Neutrophil (primary cell): ENCODE results near the gene EVC.

Experiments used
- H3K27ac ChIP-seq: fragments of 200-600 bp; sonication (generic); 2 replicates; pipeline ENCODE4 v1.5.1; 2016; ENCODE audit warnings: mild to moderate bottlenecking, moderate library complexity
- H3K27me3 ChIP-seq: fragments of 200-600 bp; sonication (generic); 2 replicates; pipeline ENCODE4 v1.6.0; 2016; ENCODE audit warnings: mild to moderate bottlenecking
- H3K36me3 ChIP-seq: fragments of 200-600 bp; sonication (generic); 2 replicates; pipeline ENCODE4 v1.5.1; 2017
- H3K4me1 ChIP-seq, 2 experiments: fragments of 200-600 bp in 1 of 2; sonication (generic) in 1 of 2; 1 replicate in 1 of 2; 2 replicates in 1 of 2; pipeline versions ENCODE4 v1.5.1 to v1.6.1; 2013 to 2016; ENCODE audit warnings: low read depth in 1 of 2, low read length in 1 of 2, mild to moderate bottlenecking in 1 of 2, moderate library complexity in 1 of 2; ENCODE audit not compliant: control insufficient read depth in 1 of 2, insufficient read depth in 1 of 2
- H3K4me3 ChIP-seq, 2 experiments: fragments of 200-600 bp in 1 of 2; sonication (generic) in 1 of 2; 1 replicate in 1 of 2; 2 replicates in 1 of 2; pipeline ENCODE4 v1.5.1; 2013 to 2016; ENCODE audit warnings: low read depth in 1 of 2, low read length in 1 of 2, mild to moderate bottlenecking in 1 of 2, moderate library complexity in 1 of 2
- H3K9me3 ChIP-seq: fragments of 200-600 bp; sonication (generic); 2 replicates; pipeline ENCODE4 v1.5.1; 2016
- TF ChIP-seq, protein P1 (sequence below): fragments of 200-600 bp; sonication (generic); IDR thresholded peaks from 2 replicates; pipeline ENCODE4 v1.5.1; 2016; ENCODE audit warnings: antibody characterized with exemption

EVC gene

DNA sequence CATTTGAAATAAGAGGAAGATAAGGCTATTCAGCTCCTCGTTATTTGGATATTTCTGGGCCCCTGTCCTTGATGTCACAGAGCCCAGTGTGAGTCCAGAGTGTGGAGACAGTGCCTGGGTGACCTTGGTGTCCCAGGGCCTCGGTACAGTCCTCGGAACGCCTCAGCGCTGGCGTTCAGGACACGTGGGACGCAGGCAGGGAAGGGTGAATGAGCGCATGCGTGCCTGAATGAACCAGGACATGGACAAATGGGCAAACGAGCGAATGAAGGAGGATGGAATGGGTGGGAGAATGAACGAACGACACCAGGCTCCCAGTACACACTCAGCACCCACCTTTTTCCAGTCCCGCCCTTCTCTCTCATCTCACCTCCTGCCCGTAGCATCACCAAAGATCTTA lies 44.2 kb downstream of the EVC start:
- H3K27ac ChIP-seq = no peak overlapping the region
- H3K4me1 ChIP-seq = no peaks in the 10 kb centered on the region
- H3K27me3 ChIP-seq = no peaks in the 10 kb centered on the region
- TF ChIP-seq, protein P1, sequence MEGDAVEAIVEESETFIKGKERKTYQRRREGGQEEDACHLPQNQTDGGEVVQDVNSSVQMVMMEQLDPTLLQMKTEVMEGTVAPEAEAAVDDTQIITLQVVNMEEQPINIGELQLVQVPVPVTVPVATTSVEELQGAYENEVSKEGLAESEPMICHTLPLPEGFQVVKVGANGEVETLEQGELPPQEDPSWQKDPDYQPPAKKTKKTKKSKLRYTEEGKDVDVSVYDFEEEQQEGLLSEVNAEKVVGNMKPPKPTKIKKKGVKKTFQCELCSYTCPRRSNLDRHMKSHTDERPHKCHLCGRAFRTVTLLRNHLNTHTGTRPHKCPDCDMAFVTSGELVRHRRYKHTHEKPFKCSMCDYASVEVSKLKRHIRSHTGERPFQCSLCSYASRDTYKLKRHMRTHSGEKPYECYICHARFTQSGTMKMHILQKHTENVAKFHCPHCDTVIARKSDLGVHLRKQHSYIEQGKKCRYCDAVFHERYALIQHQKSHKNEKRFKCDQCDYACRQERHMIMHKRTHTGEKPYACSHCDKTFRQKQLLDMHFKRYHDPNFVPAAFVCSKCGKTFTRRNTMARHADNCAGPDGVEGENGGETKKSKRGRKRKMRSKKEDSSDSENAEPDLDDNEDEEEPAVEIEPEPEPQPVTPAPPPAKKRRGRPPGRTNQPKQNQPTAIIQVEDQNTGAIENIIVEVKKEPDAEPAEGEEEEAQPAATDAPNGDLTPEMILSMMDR = no peak
- no peak overlapping the region for H3K4me3 ChIP-seq
- no peaks in the 10 kb centered on the region for H3K9me3 ChIP-seq
- no peaks in the 10 kb centered on the region for H3K36me3 ChIP-seq

DNA sequence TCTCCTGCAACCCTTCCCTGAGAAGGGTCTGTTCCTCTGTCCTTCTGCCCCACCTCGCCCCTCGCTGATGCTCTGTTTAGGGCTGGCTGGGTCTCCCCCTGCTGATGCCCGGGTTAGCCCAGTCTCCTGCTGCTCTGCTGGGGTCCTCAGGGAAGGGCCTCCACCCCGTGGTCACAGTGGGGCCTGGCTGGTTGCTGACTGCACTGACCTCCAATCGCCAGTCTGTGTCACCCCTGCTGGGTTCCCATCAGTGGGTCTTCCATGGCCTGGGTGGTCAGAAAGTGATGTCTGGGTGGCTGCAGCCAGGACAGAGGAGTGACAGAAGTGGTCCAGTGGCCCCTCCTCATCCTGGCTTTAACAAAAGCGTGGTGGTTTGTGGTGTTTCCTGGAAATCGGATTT lies 44.7 kb downstream of the EVC start:
- H3K27me3 ChIP-seq = no peaks in the 10 kb centered on the region
- H3K4me3 ChIP-seq = no peak overlapping the region
- H3K4me1 ChIP-seq = no peaks in the 10 kb centered on the region
- no peaks in the 10 kb centered on the region for H3K36me3 ChIP-seq
- H3K27ac ChIP-seq = no peak overlapping the region
- no peaks in the 10 kb centered on the region for H3K9me3 ChIP-seq
- TF ChIP-seq, protein P1 = no peak

DNA sequence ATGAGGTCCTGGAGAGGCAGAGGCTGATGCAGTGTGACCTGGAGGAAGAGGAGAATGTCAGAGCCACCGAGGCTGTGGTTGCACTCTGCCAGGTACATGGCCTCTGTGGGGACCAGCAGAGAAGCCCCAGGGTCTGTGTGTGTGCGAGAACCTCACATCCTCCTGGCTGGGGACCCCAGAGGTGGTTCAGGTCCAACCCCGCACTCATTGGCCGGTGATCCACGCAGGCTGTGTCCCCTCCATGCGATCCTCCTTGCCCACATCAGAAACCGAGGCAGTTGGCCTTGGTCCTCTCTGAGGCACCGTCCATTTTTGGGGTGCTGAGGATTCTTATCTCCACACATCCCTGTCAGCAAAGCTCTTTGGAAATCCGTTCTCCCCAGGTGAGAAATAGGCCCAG lies 45.3 kb downstream of the EVC start:
- TF ChIP-seq, protein P1 = no peak
- Histone ChIP-seq H3K9me3 (no peaks in the 10 kb centered on the region), H3K4me1 (no peaks in the 10 kb centered on the region), H3K4me3 (no peak overlapping the region), H3K27me3 (no peaks in the 10 kb centered on the region), H3K36me3 (no peaks in the 10 kb centered on the region), H3K27ac (no peak overlapping the region)

DNA sequence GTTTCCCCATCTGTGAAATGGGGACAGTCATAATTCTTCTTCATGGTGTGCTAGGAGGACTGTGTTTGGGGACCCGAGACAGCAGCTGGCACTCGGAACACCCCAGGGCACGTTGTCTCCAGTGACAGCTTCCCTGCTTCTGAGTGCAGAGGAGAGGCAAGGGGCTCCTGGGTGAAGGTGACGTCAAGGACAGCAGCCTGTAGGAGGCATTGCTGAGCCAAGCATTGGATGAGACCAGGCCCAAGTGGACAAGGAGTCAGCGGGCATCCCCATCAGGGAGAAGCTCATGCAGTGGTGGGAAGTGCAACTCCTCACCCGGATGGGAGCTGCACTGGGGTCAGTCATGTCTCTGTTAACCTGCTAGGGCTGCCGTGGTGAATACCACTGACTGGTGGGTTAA lies 46.1 kb downstream of the EVC start:
- H3K4me1 ChIP-seq = no peaks in the 10 kb centered on the region
- H3K36me3 ChIP-seq = no peaks in the 10 kb centered on the region
- H3K27ac ChIP-seq = no peak overlapping the region
- TF ChIP-seq, protein P1 = no peak
- H3K27me3 ChIP-seq = no peaks in the 10 kb centered on the region
- no peak overlapping the region for H3K4me3 ChIP-seq
- H3K9me3 ChIP-seq = no peaks in the 10 kb centered on the region

DNA sequence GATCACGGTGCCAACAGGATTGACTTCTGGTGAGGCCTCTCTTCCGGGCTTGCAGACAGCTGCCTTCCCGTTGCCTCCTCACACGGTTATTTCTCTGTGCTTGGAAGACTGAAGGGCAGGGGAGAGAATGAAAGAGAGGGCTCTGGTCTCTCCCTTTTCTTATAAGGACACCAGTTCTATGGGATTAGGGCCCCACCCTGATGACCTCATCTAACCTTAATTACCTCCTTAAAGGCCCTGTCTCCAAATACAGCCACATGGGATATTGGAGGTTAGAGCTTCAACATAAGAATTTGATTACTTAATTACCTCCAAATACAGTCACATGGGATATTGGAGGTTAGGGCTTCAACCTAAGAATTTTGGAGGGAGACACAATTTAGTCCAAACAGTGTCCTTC lies 46.5 kb downstream of the EVC start:
- no peaks in the 10 kb centered on the region for H3K4me1 ChIP-seq
- no peaks in the 10 kb centered on the region for H3K9me3 ChIP-seq
- TF ChIP-seq, protein P1 = no peak
- H3K36me3 ChIP-seq = no peaks in the 10 kb centered on the region
- H3K4me3 ChIP-seq = no peak overlapping the region
- no peaks in the 10 kb centered on the region for H3K27me3 ChIP-seq
- H3K27ac ChIP-seq = no peak overlapping the region

DNA sequence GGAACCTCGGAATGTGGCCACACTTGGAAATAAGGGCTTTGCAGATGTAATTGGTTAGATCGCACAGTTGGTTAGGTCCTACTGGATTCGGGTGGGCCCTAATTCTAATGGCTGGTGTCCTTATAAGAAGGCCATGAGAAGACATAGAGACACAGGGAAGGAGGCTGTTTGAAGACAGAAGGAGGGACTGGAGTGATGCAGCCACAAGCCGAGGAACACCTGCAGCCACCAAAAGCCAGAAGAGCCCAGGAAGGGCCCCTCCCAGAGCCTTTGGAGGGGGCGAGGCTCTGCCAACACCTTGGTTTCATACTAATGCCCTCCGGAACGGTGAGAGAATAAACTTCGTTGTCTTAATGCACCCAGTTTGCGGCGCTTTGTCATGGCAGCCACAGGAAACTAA lies 47.0 kb downstream of the EVC start:
- H3K4me1 ChIP-seq = no peaks in the 10 kb centered on the region
- no peak overlapping the region for H3K27ac ChIP-seq
- no peak overlapping the region for H3K4me3 ChIP-seq
- no peaks in the 10 kb centered on the region for H3K9me3 ChIP-seq
- no peaks in the 10 kb centered on the region for H3K27me3 ChIP-seq
- H3K36me3 ChIP-seq = no peaks in the 10 kb centered on the region
- TF ChIP-seq, protein P1 = no peak
